Keratinocyte (primary cell): ENCODE data around the gene TARS3. TPM values are rescaled to one million over a fixed set of nuclear protein-coding genes. Genes with fewer than 3 reads are reported as not detected.

ENCODE experiments used
- DNase-seq: peaks from one replicate; pipeline ENCODE4 v3.0.0-alpha.2; 2011; ENCODE audit warnings: low read depth, missing footprints, low spot score
- FAIRE-seq: peaks from 2 replicates; lab custom pipeline; 2011; peaks lifted over from hg19 to GRCh38; lab: Jason Lieb, UNC
- H2AFZ ChIP-seq: 2 replicates; pipeline ENCODE4 v1.6.0; 2012; ENCODE audit warnings: low read length, control low read depth, inconsistent platforms; ENCODE audit not compliant: control insufficient read depth
- H3K27ac ChIP-seq: 2 replicates; pipeline ENCODE4 v1.5.1; 2011; ENCODE audit warnings: low read length; ENCODE audit not compliant: control insufficient read depth, insufficient read depth
- H3K27me3 ChIP-seq: 3 replicates; pipeline ENCODE4 v1.6.0; 2011; ENCODE audit warnings: low read length; ENCODE audit not compliant: control insufficient read depth, insufficient read depth; ENCODE audit errors: extremely low read depth
- H3K36me3 ChIP-seq, 2 experiments: 2 replicates in 1 of 2; 3 replicates in 1 of 2; pipeline ENCODE4 v1.5.1; 2011; ENCODE audit warnings: low read length in 2 of 2, mild to moderate bottlenecking in 1 of 2; ENCODE audit not compliant: control insufficient read depth in 2 of 2, insufficient read depth in 2 of 2; ENCODE audit errors: extremely low read depth in 1 of 2
- H3K4me1 ChIP-seq: 3 replicates; pipeline ENCODE4 v1.5.1; 2011; ENCODE audit warnings: low read length; ENCODE audit not compliant: control insufficient read depth, insufficient read depth; ENCODE audit errors: extremely low read depth
- H3K4me2 ChIP-seq: 3 replicates; pipeline ENCODE4 v1.6.0; 2011; ENCODE audit warnings: low read depth, low read length; ENCODE audit not compliant: control insufficient read depth, insufficient read depth; ENCODE audit errors: extremely low read depth
- H3K4me3 ChIP-seq, 3 experiments: fragments of 200-600 bp in 1 of 3; sonication (generic) in 1 of 3; 2 replicates in 2 of 3; 3 replicates in 1 of 3; pipeline ENCODE4 v1.5.1; 2011 to 2016; ENCODE audit warnings: low read length in 3 of 3, mild to moderate bottlenecking in 3 of 3, control low read depth in 2 of 3, inconsistent platforms in 1 of 3, low read depth in 1 of 3, mixed read lengths in 1 of 3, mixed run types in 1 of 3, moderate library complexity in 1 of 3; ENCODE audit not compliant: control insufficient read depth in 2 of 3, insufficient read depth in 2 of 3; ENCODE audit errors: extremely low read depth in 1 of 3
- H3K79me2 ChIP-seq: 2 replicates; pipeline ENCODE4 v1.6.0; 2012; ENCODE audit warnings: low read length; ENCODE audit not compliant: control insufficient read depth, insufficient read depth
- H3K9ac ChIP-seq: 3 replicates; pipeline ENCODE4 v1.6.0; 2011; ENCODE audit warnings: low read length; ENCODE audit not compliant: control insufficient read depth, insufficient read depth; ENCODE audit errors: extremely low read depth
- H3K9me1 ChIP-seq: 3 replicates; pipeline ENCODE4 v1.6.0; 2011; ENCODE audit warnings: low read length; ENCODE audit not compliant: control insufficient read depth, insufficient read depth; ENCODE audit errors: extremely low read depth
- H3K9me3 ChIP-seq: 2 replicates; pipeline ENCODE4 v1.5.1; 2012; ENCODE audit warnings: low read depth, low read length; ENCODE audit not compliant: control insufficient read depth
- H4K20me1 ChIP-seq: 3 replicates; pipeline ENCODE4 v1.6.0; 2011; ENCODE audit warnings: low read length; ENCODE audit not compliant: control insufficient read depth, insufficient read depth; ENCODE audit errors: extremely low read depth
- CTCF ChIP-seq, 3 experiments: IDR thresholded peaks in 1 of 3; conservative IDR thresholded peaks in 1 of 3; optimal IDR thresholded peaks in 1 of 3; 2 replicates in 2 of 3; 3 replicates in 1 of 3; pipeline versions ENCODE3 to v1.5.1; 2011; ENCODE audit warnings: low read length in 3 of 3, mild to moderate bottlenecking in 3 of 3, moderate library complexity in 2 of 3, control low read depth in 1 of 3, inconsistent platforms in 1 of 3; ENCODE audit not compliant: insufficient read depth in 2 of 3; ENCODE audit errors: extremely low read depth in 1 of 3
- EZH2 ChIP-seq: IDR thresholded peaks from one replicate; pipeline ENCODE4 v1.6.1; 2012; ENCODE audit warnings: inconsistent platforms, mild to moderate bottlenecking, low read length, moderate library complexity
- dilution Hi-C: fragments of 300-500 bp; cut with MboI; formaldehyde crosslinking; loops from one replicate; pipeline ENCODE4 v1.7.0; 2020; ENCODE audit warnings: low sequenced_read_pairs; ENCODE audit not compliant: extremely low pct_ligation_motif_present
- polyA plus RNA-seq, 5 experiments: library from polyadenylated mRNA; depleted of rRNA in 3 of 5; stranded (reverse) in 3 of 5; stranded (forward) in 1 of 5; unstranded in 1 of 5; fragments of >200 nt; gene quantifications; 1 replicate in 1 of 5; 2 replicates in 3 of 5; 3 replicates in 1 of 5; pipeline versions ENCODE4 v1.2.1 to v1.2.3, GENCODE V29; 2011 to 2012; ENCODE audit warnings: missing spikeins in 2 of 5, low read depth in 1 of 5, low replicate concordance in 1 of 5

TARS3 gene
- polyA plus RNA-seq, 1 donor (not counting 4 experiments of a cell fraction or from before 2014, with no cell fraction given) = 3.9 TPM

GRCh38 chr15:101664303-101664913 lies 59.9 kb downstream of the TARS3 start:
- H3K4me2 ChIP-seq = no peak overlapping the region
- no peaks in the 10 kb centered on the region for H4K20me1 ChIP-seq
- no peaks in the 10 kb centered on the region for H3K9me3 ChIP-seq
- no peaks in the 10 kb centered on the region for H3K79me2 ChIP-seq
- H3K9me1 ChIP-seq = no peaks in the 10 kb centered on the region
- H3K4me3 ChIP-seq = no peak overlapping the region
- H2AFZ ChIP-seq = no peak overlapping the region
- no peaks in the 10 kb centered on the region for H3K4me1 ChIP-seq
- FAIRE-seq = no peak
- peaks cover 0 to 2% of the 10 kb centered on the region in 2 experiments for H3K36me3 ChIP-seq
- dilution Hi-C loops = no loop called here
- H3K27me3 ChIP-seq = no peaks in the 10 kb centered on the region
- TF ChIP-seq EZH2 (no peak), CTCF (optimal IDR thresholded peaks at IDR 0.05 in 1 of 3, IDR thresholded peaks at IDR 0.05 in 1 of 3, conservative IDR thresholded peaks at IDR 0.05 in 1 of 3; ENCODE audit: extremely low read depth in 1 of 3, insufficient read depth in 2 of 3, low read length in 3 of 3) (peak; percentile 32 to 49 (median 39))
- H3K9ac ChIP-seq = no peak overlapping the region
- H3K27ac ChIP-seq = no peak overlapping the region
- no peak for DNase-seq

DNA sequence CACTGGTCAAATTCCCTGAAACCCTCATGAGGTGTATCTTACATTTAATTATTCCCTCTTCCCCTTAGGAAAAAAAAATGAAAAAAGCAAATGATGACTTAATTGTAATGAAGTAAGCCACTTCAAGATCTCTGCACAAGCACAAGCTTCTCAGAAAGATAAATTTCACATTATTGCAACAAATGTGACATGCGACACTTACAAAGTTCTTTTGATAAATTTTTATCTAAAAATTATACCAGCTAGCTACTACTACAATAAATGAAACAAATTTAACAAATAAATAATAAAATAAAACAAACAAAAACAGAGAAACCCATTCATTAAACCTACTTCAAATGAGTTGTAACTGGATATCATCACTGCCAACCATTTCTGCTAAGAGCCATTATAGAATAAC lies 62.1 kb downstream of the TARS3 start:
- Histone ChIP-seq H3K4me3 (no peak overlapping the region), H4K20me1 (no peaks in the 10 kb centered on the region), H3K9ac (no peak overlapping the region), H3K79me2 (no peaks in the 10 kb centered on the region), H3K36me3 (peaks cover 0 to 4% of the 10 kb centered on the region in 2 experiments), H3K27ac (no peak overlapping the region), H3K4me1 (no peaks in the 10 kb centered on the region), H3K4me2 (no peak overlapping the region), H3K9me1 (no peaks in the 10 kb centered on the region), H3K27me3 (no peaks in the 10 kb centered on the region), H3K9me3 (no peaks in the 10 kb centered on the region), H2AFZ (no peak overlapping the region)
- FAIRE-seq = no peak
- TF ChIP-seq CTCF (optimal IDR thresholded peaks at IDR 0.05 in 1 of 3, IDR thresholded peaks at IDR 0.05 in 1 of 3, conservative IDR thresholded peaks at IDR 0.05 in 1 of 3; ENCODE audit: extremely low read depth in 1 of 3, insufficient read depth in 2 of 3, low read length in 3 of 3) (no peak), EZH2 (no peak)
- dilution Hi-C loops = no loop called here
- no peak for DNase-seq
